Endothelial cell of umbilical vein (primary cell): ENCODE results near the gene SLC2A14. TPM values are rescaled to one million over a fixed set of nuclear protein-coding genes. Genes with fewer than 3 reads are reported as not detected.
"Not testable (repeated sequence)": the region's sequence is repeated elsewhere in the genome, so short reads cannot be mapped to it uniquely, and the experiment has no call there.

Experiments used
- BruUV-seq: library from RNA; stranded (reverse); fragments of 400-500 nt; replicated peaks from 2 replicates; lab custom pipeline; 2021; lab: Mats Ljungman, UMichigan
- CTCF ChIA-PET: fragments of 300-600, 350-600 bp; sonication (Branson Sonifier 250); formaldehyde crosslinking; loops from one replicate; lab custom pipeline; 2021; ENCODE audit warnings: antibody characterized with exemption, inconsistent platforms; lab: Charles Lee
- POLR2A ChIA-PET: fragments of 300-600, 350-600 bp; sonication (Branson Sonifier 250); formaldehyde crosslinking; loops from one replicate; lab custom pipeline; 2021; ENCODE audit warnings: antibody characterized with exemption, inconsistent platforms; lab: Charles Lee
- DNase-seq: peaks from one replicate; pipeline ENCODE4 v3.0.0-alpha.2; 2011; ENCODE audit warnings: low read depth, low spot score
- FAIRE-seq: peaks from 2 replicates; lab custom pipeline; 2011; peaks lifted over from hg19 to GRCh38; lab: Jason Lieb, UNC
- H2AFZ ChIP-seq: 2 replicates; pipeline ENCODE4 v1.6.0; 2012; ENCODE audit warnings: low read depth, low read length, control low read depth, inconsistent platforms
- H3K27ac ChIP-seq: 2 replicates; pipeline ENCODE4 v1.5.1; 2011; ENCODE audit warnings: low read depth, mild to moderate bottlenecking, control low read depth, low read length, moderate library complexity; ENCODE audit not compliant: insufficient read depth
- H3K27me3 ChIP-seq, 2 experiments: 2 replicates each; pipeline versions ENCODE4 v1.6.0 to v1.6.1; 2011; ENCODE audit warnings: low read length in 2 of 2, mixed read lengths in 1 of 2; ENCODE audit not compliant: control insufficient read depth in 2 of 2, insufficient read depth in 2 of 2
- H3K36me3 ChIP-seq, 2 experiments: 2 replicates in 1 of 2; 3 replicates in 1 of 2; pipeline ENCODE4 v1.5.1; 2011; ENCODE audit warnings: low read length in 2 of 2, mild to moderate bottlenecking in 1 of 2, moderate library complexity in 1 of 2; ENCODE audit not compliant: control insufficient read depth in 2 of 2, insufficient read depth in 2 of 2; ENCODE audit errors: extremely low read depth in 1 of 2
- H3K4me1 ChIP-seq: 3 replicates; pipeline ENCODE4 v1.5.1; 2011; ENCODE audit warnings: mild to moderate bottlenecking, low read length; ENCODE audit not compliant: control insufficient read depth, insufficient read depth; ENCODE audit errors: extremely low read depth
- H3K4me2 ChIP-seq: 2 replicates; pipeline ENCODE4 v1.6.1; 2011; ENCODE audit warnings: low read length, control low read depth, mixed read lengths; ENCODE audit not compliant: insufficient read depth
- H3K4me3 ChIP-seq, 3 experiments: fragments of 200-600 bp in 1 of 3; sonication (generic), shearing (Covaris generic) in 1 of 3; replicated peaks in 1 of 3; 2 replicates each; pipeline ENCODE4 v1.5.1; 2011 to 2016; ENCODE audit warnings: control low read depth in 3 of 3, low read length in 3 of 3, mild to moderate bottlenecking in 2 of 3, inconsistent platforms in 1 of 3, low read depth in 1 of 3, moderate library complexity in 1 of 3; ENCODE audit not compliant: insufficient read depth in 1 of 3
- H3K79me2 ChIP-seq: 2 replicates; pipeline ENCODE4 v1.6.0; 2012; ENCODE audit warnings: low read length, inconsistent platforms; ENCODE audit not compliant: control insufficient read depth, insufficient read depth
- H3K9ac ChIP-seq: replicated peaks from 2 replicates; pipeline ENCODE3; 2011; ENCODE audit warnings: low read length, control low read depth; ENCODE audit not compliant: insufficient read depth; ENCODE audit errors: extremely low read depth
- H3K9me1 ChIP-seq: replicated peaks from 3 replicates; pipeline ENCODE4 v1.6.0; 2011; ENCODE audit warnings: mild to moderate bottlenecking, low read length; ENCODE audit not compliant: control insufficient read depth, insufficient read depth; ENCODE audit errors: extremely low read depth
- H3K9me3 ChIP-seq: replicated peaks from 2 replicates; pipeline ENCODE4 v1.5.1; 2012; ENCODE audit warnings: low read length, inconsistent platforms; ENCODE audit not compliant: control insufficient read depth, insufficient read depth
- H4K20me1 ChIP-seq: replicated peaks from 2 replicates; pipeline ENCODE3; 2011; ENCODE audit warnings: mild to moderate bottlenecking, low read length; ENCODE audit not compliant: control insufficient read depth, insufficient read depth; ENCODE audit errors: extremely low read depth
- CTCF ChIP-seq, 2 donors: IDR thresholded peaks; 1 replicate in 1 of 2; 2 replicates in 1 of 2; pipeline ENCODE4 v1.5.1; 2011; ENCODE audit warnings: low read length in 2 of 2, mild to moderate bottlenecking in 2 of 2, moderate library complexity in 2 of 2, control low read depth in 1 of 2, inconsistent platforms in 1 of 2, low read depth in 1 of 2; ENCODE audit not compliant: insufficient read depth in 1 of 2; ENCODE audit errors: extremely low read depth in 1 of 2
- EZH2 ChIP-seq: IDR thresholded peaks from 2 replicates; pipeline ENCODE4 v1.6.1; 2012; ENCODE audit warnings: borderline replicate concordance, low read depth, mild to moderate bottlenecking, moderate library complexity, low read length, inconsistent platforms; ENCODE audit not compliant: severe bottlenecking
- FOS ChIP-seq: IDR thresholded peaks from 2 replicates; pipeline ENCODE4 v1.6.1; 2011; ENCODE audit warnings: mild to moderate bottlenecking, low read length, moderate library complexity, borderline replicate concordance; ENCODE audit not compliant: insufficient read depth
- GATA2 ChIP-seq: IDR thresholded peaks from 2 replicates; pipeline ENCODE4 v1.7.0; 2011; ENCODE audit warnings: low read depth, mild to moderate bottlenecking, moderate library complexity, mixed read lengths, low read length; ENCODE audit not compliant: insufficient read length, insufficient read depth
- JUN ChIP-seq: IDR thresholded peaks from 2 replicates; pipeline ENCODE4 v1.6.1; 2011; ENCODE audit warnings: borderline replicate concordance, low read depth; ENCODE audit not compliant: insufficient read length, insufficient read depth
- MAX ChIP-seq: IDR thresholded peaks from 2 replicates; pipeline ENCODE4 v1.6.1; 2011; ENCODE audit not compliant: insufficient read depth, insufficient read length
- MYC ChIP-seq: IDR thresholded peaks from one replicate; pipeline ENCODE4 v1.6.1; 2011; ENCODE audit warnings: mild to moderate bottlenecking, low read depth, low read length
- POLR2A ChIP-seq: IDR thresholded peaks from 2 replicates; pipeline ENCODE4 v1.6.1; 2012; ENCODE audit warnings: low read depth, mild to moderate bottlenecking, control low read depth, low read length
- POLR2AphosphoS5 ChIP-seq: IDR thresholded peaks from 2 replicates; pipeline ENCODE4 v1.6.1; 2012; ENCODE audit warnings: low read depth, mild to moderate bottlenecking, control low read depth, low read length, moderate library complexity; ENCODE audit not compliant: insufficient read depth
- dilution Hi-C: fragments of 300-500 bp; cut with MboI; formaldehyde crosslinking; loops from one replicate; pipeline ENCODE4 v1.15.0; 2019; ENCODE audit warnings: low sequenced_read_pairs; ENCODE audit not compliant: extremely low pct_ligation_motif_present
- intact Hi-C: fragments of 100-400 bp; cut with micrococcal nuclease; formaldehyde crosslinking; loops from one replicate; pipeline ENCODE4 v1.10.0; 2022
- polyA plus RNA-seq, 4 experiments: library from polyadenylated mRNA; depleted of rRNA in 3 of 4; stranded (reverse) in 3 of 4; unstranded in 1 of 4; fragments of >200 nt; gene quantifications; 2 replicates each; pipeline versions ENCODE4 v1.2.1 to v1.2.3, GENCODE V29; 2011 to 2012; ENCODE audit warnings: missing spikeins in 1 of 4
- total RNA-seq: library from RNA; stranded (reverse); gene quantifications from 2 replicates; pipeline ENCODE4 v1.2.3, GENCODE V29; 2021

Gene SLC2A14
- total and polyA plus RNA-seq, 2 donors (not counting 3 experiments of a cell fraction or from before 2014, with no cell fraction given), result not detected

GRCh38 chr12:7884689-7885088 lies 12.0 kb upstream of the SLC2A14 start:
- no peak for DNase-seq
- no peaks in the 10 kb centered on the region for H3K9me1 ChIP-seq
- H3K79me2 ChIP-seq, result no peaks in the 10 kb centered on the region
- H3K4me2 ChIP-seq, result no peak overlapping the region
- FAIRE-seq, result no peak
- H3K4me3 ChIP-seq, result no peak overlapping the region
- no peak overlapping the region for H2AFZ ChIP-seq
- BruUV-seq, result no TSS peak
- no peak overlapping the region for H3K27ac ChIP-seq
- intact Hi-C loops, result no loop called here
- dilution Hi-C loops, result no loop called here
- POLR2A ChIA-PET, result interaction anchor here (0.6 kb wide), 1 partner anchor 52 kb away, joined by 3 read pairs; no protein-coding TSS in a partner anchor
- H4K20me1 ChIP-seq, result no peaks in the 10 kb centered on the region
- peaks cover 0 to 8% of the 10 kb centered on the region in 2 experiments for H3K27me3 ChIP-seq
- H3K4me1 ChIP-seq, result no peaks in the 10 kb centered on the region
- TF ChIP-seq GATA2, result no peak
- TF ChIP-seq CTCF (IDR thresholded peaks at IDR 0.05; ENCODE audit: extremely low read depth in 1 of 2, insufficient read depth in 1 of 2, low read depth in 1 of 2, low read length in 2 of 2), result no peak
- no peak for TF ChIP-seq JUN
- no peak for TF ChIP-seq MAX
- TF ChIP-seq POLR2AphosphoS5, result no peak
- no peak for TF ChIP-seq FOS
- no peak for TF ChIP-seq POLR2A
- TF ChIP-seq EZH2, result no peak
- no peak for TF ChIP-seq MYC
- H3K9me3 ChIP-seq, result no peaks in the 10 kb centered on the region
- no peaks in the 10 kb centered on the region for H3K36me3 ChIP-seq
- CTCF ChIA-PET, result no interaction called here
- no peak overlapping the region for H3K9ac ChIP-seq

GRCh38 chr12:7881736-7882120 lies 9.0 kb upstream of the SLC2A14 start:
- CTCF ChIA-PET, DNase-seq, H3K36me3 ChIP-seq, H3K4me1 ChIP-seq, FAIRE-seq, H2AFZ ChIP-seq, H3K4me2 ChIP-seq, H3K9me1 ChIP-seq, H3K27ac ChIP-seq, H3K4me3 ChIP-seq, H3K27me3 ChIP-seq, BruUV-seq, H3K9ac ChIP-seq, POLR2A ChIA-PET, dilution Hi-C loops, H3K9me3 ChIP-seq, H3K79me2 ChIP-seq, intact Hi-C loops, H4K20me1 ChIP-seq: not testable (repeated sequence)
